ENCODE results near the gene CFAP221. TPM values are rescaled to one million over a fixed set of nuclear protein-coding genes. Genes with fewer than 3 reads are reported as not detected.

The CFAP221 gene
- total RNA-seq, 1 experiment from 2014 or later = 10.0 TPM

GRCh38 chr2:119702918-119703401, 158.7 kb downstream of the CFAP221 start:
- no peaks in the 10 kb centered on the region for H3K36me3 Mint-ChIP-seq (ENCODE audit: insufficient read depth, unreplicated experiment)
- TF ChIP-seq CTCF (IDR thresholded peaks at IDR 0.05; ENCODE audit: unreplicated experiment) = peak; percentile 96
- peak; percentile 83 for DNase-seq
- no peak overlapping the region for H3K4me3 Mint-ChIP-seq (ENCODE audit: low read depth, unreplicated experiment)
- BruUV-seq (replicated peaks) = no TSS peak
- CTCF ChIA-PET = interaction anchor here (0.6 to 1.5 kb wide), 6 partner anchors 12 to 472 kb away, joined by 3 to 15 read pairs (median 6); partner anchors contain the start of genes PTPN4 and TMEM177
- H3K27ac Mint-ChIP-seq (ENCODE audit: unreplicated experiment) = no peak overlapping the region
- H3K9me3 Mint-ChIP-seq (ENCODE audit: low read depth, unreplicated experiment) = no peaks in the 10 kb centered on the region
- intact Hi-C loops (cut with micrococcal nuclease; ENCODE audit: unreplicated experiment) = loop anchor here (1.0 to 5.0 kb wide), 4 partner anchors 39 to 609 kb away; no protein-coding TSS in a partner anchor
- H3K4me1 Mint-ChIP-seq (ENCODE audit: low read depth, unreplicated experiment) = no peaks in the 10 kb centered on the region
- H3K27me3 Mint-ChIP-seq (ENCODE audit: unreplicated experiment) = no peaks in the 10 kb centered on the region

- no TSS peak for BruUV-seq (replicated peaks)
- CTCF ChIA-PET = interaction anchor here (0.8 to 1.5 kb wide), 5 partner anchors 13 to 472 kb away, joined by 3 to 15 read pairs (median 7); partner anchors contain the start of genes PTPN4 and TMEM177
- no peaks in the 10 kb centered on the region for H3K4me1 Mint-ChIP-seq (ENCODE audit: low read depth, unreplicated experiment)
- no peaks in the 10 kb centered on the region for H3K27me3 Mint-ChIP-seq (ENCODE audit: unreplicated experiment)
- intact Hi-C loops (cut with micrococcal nuclease; ENCODE audit: unreplicated experiment) = loop anchor here (2.0 to 5.0 kb wide), 3 partner anchors 39 to 609 kb away; no protein-coding TSS in a partner anchor
- no peak for DNase-seq
- TF ChIP-seq CTCF (IDR thresholded peaks at IDR 0.05; ENCODE audit: unreplicated experiment) = no peak
- no peak overlapping the region for H3K27ac Mint-ChIP-seq (ENCODE audit: unreplicated experiment)
- no peak overlapping the region for H3K4me3 Mint-ChIP-seq (ENCODE audit: low read depth, unreplicated experiment)
- no peaks in the 10 kb centered on the region for H3K9me3 Mint-ChIP-seq (ENCODE audit: low read depth, unreplicated experiment)
- no peaks in the 10 kb centered on the region for H3K36me3 Mint-ChIP-seq (ENCODE audit: insufficient read depth, unreplicated experiment)
These were observed 159.3 kb downstream of the CFAP221 start for GRCh38 chr2:119703526-119703925.

GRCh38 chr2:119704670-119705120, 160.4 kb downstream of the CFAP221 start:
- no peak for TF ChIP-seq CTCF (IDR thresholded peaks at IDR 0.05; ENCODE audit: unreplicated experiment)
- Mint-ChIP-seq H3K4me1 (ENCODE audit: low read depth, unreplicated experiment) (no peaks in the 10 kb centered on the region), H3K9me3 (ENCODE audit: low read depth, unreplicated experiment) (no peaks in the 10 kb centered on the region), H3K27ac (ENCODE audit: unreplicated experiment) (no peak overlapping the region), H3K27me3 (ENCODE audit: unreplicated experiment) (no peaks in the 10 kb centered on the region), H3K36me3 (ENCODE audit: insufficient read depth, unreplicated experiment) (no peaks in the 10 kb centered on the region), H3K4me3 (ENCODE audit: low read depth, unreplicated experiment) (no peak overlapping the region)
- DNase-seq = no peak
- no TSS peak for BruUV-seq (replicated peaks)
- intact Hi-C loops (cut with micrococcal nuclease; ENCODE audit: unreplicated experiment) = loop anchor here (5.0 kb wide), 2 partner anchors 38 to 608 kb away; no protein-coding TSS in a partner anchor
- CTCF ChIA-PET = no interaction called here

DNA sequence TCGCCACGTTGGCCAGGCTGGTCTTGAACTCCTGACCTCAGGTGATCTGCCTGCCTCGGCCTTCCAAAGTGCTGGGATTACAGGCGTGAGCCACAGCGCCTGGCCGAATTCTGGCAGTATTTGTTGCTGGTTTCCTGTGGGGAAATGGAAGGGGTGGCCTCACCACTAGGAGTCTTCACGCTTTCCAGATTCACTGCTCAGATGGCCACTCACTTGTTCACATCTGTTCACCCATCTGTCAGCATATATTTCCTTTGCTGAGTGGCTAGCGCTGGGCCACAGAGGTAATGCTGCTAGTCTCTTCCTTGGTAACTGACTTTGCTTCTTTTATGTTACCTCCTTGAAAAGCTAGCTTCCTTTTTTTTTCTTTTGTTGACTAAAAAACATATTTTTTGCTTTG, 162.0 kb downstream of the CFAP221 start:
- no peaks in the 10 kb centered on the region for H3K27me3 Mint-ChIP-seq (ENCODE audit: unreplicated experiment)
- no peaks in the 10 kb centered on the region for H3K9me3 Mint-ChIP-seq (ENCODE audit: low read depth, unreplicated experiment)
- H3K4me3 Mint-ChIP-seq (ENCODE audit: low read depth, unreplicated experiment) = no peak overlapping the region
- DNase-seq = no peak
- no peaks in the 10 kb centered on the region for H3K36me3 Mint-ChIP-seq (ENCODE audit: insufficient read depth, unreplicated experiment)
- no peak for TF ChIP-seq CTCF (IDR thresholded peaks at IDR 0.05; ENCODE audit: unreplicated experiment)
- intact Hi-C loops (cut with micrococcal nuclease; ENCODE audit: unreplicated experiment) = no loop called here
- CTCF ChIA-PET = no interaction called here
- no peaks in the 10 kb centered on the region for H3K4me1 Mint-ChIP-seq (ENCODE audit: low read depth, unreplicated experiment)
- BruUV-seq (replicated peaks) = no TSS peak
- H3K27ac Mint-ChIP-seq (ENCODE audit: unreplicated experiment) = no peak overlapping the region

Other genes starting within 250 kb of the CFAP221 start
- gene C2orf76, start 177.6 kb upstream of the CFAP221 start, total RNA-seq (2022) = 5.5 and 7.1 TPM in 2 replicates
- gene DBI, start 177.5 kb upstream of the CFAP221 start, total RNA-seq (2022) = 185 and 222 TPM in 2 replicates
- 0.61 and 0.76 TPM in 2 replicates for gene TMEM37, start 112.6 kb upstream of the CFAP221 start, total RNA-seq (2022)
- gene SCTR, start 20.0 kb upstream of the CFAP221 start, total RNA-seq (2022) = 0.56 and 0.85 TPM in 2 replicates
- 26.4 and 27.3 TPM in 2 replicates for gene TMEM177, start 134.8 kb downstream of the CFAP221 start, total RNA-seq (2022)
- 47.4 and 52.4 TPM in 2 replicates for gene PTPN4, start 215.5 kb downstream of the CFAP221 start, total RNA-seq (2022)

All from Calu3 (cell line).